Suprapubic skin (tissue), 4 donors: Measurements from ENCODE around the gene AKAP13. TPM values are rescaled to one million over a fixed set of nuclear protein-coding genes. Genes with fewer than 3 reads are reported as not detected.

Source experiments
- DNase-seq, 2 donors: peaks; one replicate each; pipeline ENCODE4 v3.0.0-alpha.2; 2019; ENCODE audit warnings: low spot score in 2 of 2
- H3K27ac ChIP-seq: fragments of 200-600 bp; sonication (generic); one replicate; pipeline ENCODE4 v1.5.1; 2019
- H3K27me3 ChIP-seq: fragments of 200-600 bp; sonication (generic); one replicate; pipeline ENCODE4 v1.5.1; 2019
- H3K36me3 ChIP-seq: fragments of 200-600 bp; sonication (generic); one replicate; pipeline ENCODE4 v1.5.1; 2019
- H3K4me1 ChIP-seq: fragments of 200-600 bp; sonication (generic); one replicate; pipeline ENCODE4 v1.5.1; 2019
- H3K4me3 ChIP-seq: fragments of 200-600 bp; sonication (generic); one replicate; pipeline ENCODE4 v1.5.1; 2019; ENCODE audit warnings: mild to moderate bottlenecking
- H3K9me3 ChIP-seq: fragments of 200-600 bp; sonication (generic); one replicate; pipeline ENCODE4 v1.5.1; 2019
- CTCF ChIP-seq, 2 donors: fragments of 200-600 bp in 1 of 2; fragments of 450-650 bp in 1 of 2; sonication (generic) in 1 of 2; IDR thresholded peaks; one replicate each; pipeline ENCODE4 v1.5.1; 2016 to 2019; ENCODE audit warnings: antibody characterized with exemption in 2 of 2, mild to moderate bottlenecking in 1 of 2, moderate library complexity in 1 of 2
- EP300 ChIP-seq: sonication (generic); formaldehyde crosslinking; IDR thresholded peaks from one replicate; pipeline ENCODE4 v1.6.1; 2017; ENCODE audit warnings: antibody characterized with exemption
- POLR2A ChIP-seq, 2 donors: fragments of 450-650 bp; IDR thresholded peaks; one replicate each; pipeline ENCODE4 v1.6.1; 2017; ENCODE audit warnings: antibody characterized with exemption in 2 of 2, mild to moderate bottlenecking in 2 of 2, moderate library complexity in 2 of 2
- POLR2AphosphoS5 ChIP-seq, 3 donors: sonication (generic); formaldehyde crosslinking; IDR thresholded peaks; one replicate each; pipeline ENCODE4 v1.6.1; 2017; ENCODE audit warnings: antibody characterized with exemption in 3 of 3
- WGBS: methylation state at CpG from one replicate; pipeline ENCODE4 v1.1.5; 2018; 5-methylcytosine and 5-hydroxymethylcytosine counted together
- total RNA-seq, 4 donors: library from RNA; depleted of rRNA; stranded (reverse); fragments of >200 nt; gene quantifications; one replicate each; pipeline ENCODE4 v1.1.0, GENCODE V29; 2016

The AKAP13 gene
- total RNA-seq, 4 donors from 2014 or later = 124 to 249 (median 163) TPM

GRCh38 chr15:85761635-85762034 is 381.2 kb downstream of the AKAP13 start:
- TF ChIP-seq POLR2AphosphoS5 (IDR thresholded peaks at IDR 0.05) = no peak
- no peak for TF ChIP-seq EP300
- TF ChIP-seq POLR2A (IDR thresholded peaks at IDR 0.05) = no peak
- TF ChIP-seq CTCF (IDR thresholded peaks at IDR 0.05) = no peak
- Histone ChIP-seq H3K9me3 (no peaks in the 10 kb centered on the region), H3K4me3 (no peak overlapping the region), H3K4me1 (peaks cover 34% of the 10 kb centered on the region), H3K27ac (no peak overlapping the region), H3K27me3 (no peaks in the 10 kb centered on the region), H3K36me3 (peaks cover 18% of the 10 kb centered on the region)
- no peak for DNase-seq
- WGBS = 80% methylated on average over 9 of the region's 9 CpGs

GRCh38 chr15:85762039-85762755 is 381.8 kb downstream of the AKAP13 start:
- H3K27me3 ChIP-seq = no peaks in the 10 kb centered on the region
- peaks cover 18% of the 10 kb centered on the region for H3K36me3 ChIP-seq
- H3K4me1 ChIP-seq = peaks cover 34% of the 10 kb centered on the region
- no peak overlapping the region for H3K4me3 ChIP-seq
- no peaks in the 10 kb centered on the region for H3K9me3 ChIP-seq
- no peak for TF ChIP-seq POLR2AphosphoS5 (IDR thresholded peaks at IDR 0.05)
- no peak for TF ChIP-seq EP300
- no peak for TF ChIP-seq CTCF (IDR thresholded peaks at IDR 0.05)
- TF ChIP-seq POLR2A (IDR thresholded peaks at IDR 0.05) = no peak
- H3K27ac ChIP-seq = no peak overlapping the region
- DNase-seq = no peak
- 78% methylated on average over 5 of the region's 15 CpGs for WGBS

GRCh38 chr15:85762756-85763127 is 382.3 kb downstream of the AKAP13 start:
- no peak for DNase-seq
- Histone ChIP-seq H3K36me3 (peaks cover 18% of the 10 kb centered on the region), H3K27ac (no peak overlapping the region), H3K9me3 (no peaks in the 10 kb centered on the region), H3K4me1 (peaks cover 32% of the 10 kb centered on the region), H3K27me3 (no peaks in the 10 kb centered on the region), H3K4me3 (no peak overlapping the region)
- 93% methylated on average over 8 of the region's 8 CpGs for WGBS
- TF ChIP-seq POLR2AphosphoS5 (IDR thresholded peaks at IDR 0.05) (no peak), EP300 (peak; percentile 38)

GRCh38 chr15:85763157-85763556 is 382.8 kb downstream of the AKAP13 start:
- WGBS = 93% methylated on average over 16 of the region's 16 CpGs
- DNase-seq = no peak
- TF ChIP-seq EP300 (no peak), POLR2A (IDR thresholded peaks at IDR 0.05) (no peak), POLR2AphosphoS5 (IDR thresholded peaks at IDR 0.05) (no peak), CTCF (IDR thresholded peaks at IDR 0.05) (no peak)
- Histone ChIP-seq H3K4me1 (peaks cover 29% of the 10 kb centered on the region), H3K27ac (no peak overlapping the region), H3K27me3 (no peaks in the 10 kb centered on the region), H3K9me3 (no peaks in the 10 kb centered on the region), H3K36me3 (peaks cover 22% of the 10 kb centered on the region), H3K4me3 (no peak overlapping the region)

- H3K9me3 ChIP-seq = no peaks in the 10 kb centered on the region
- no peak overlapping the region for H3K4me3 ChIP-seq
- no peaks in the 10 kb centered on the region for H3K27me3 ChIP-seq
- H3K36me3 ChIP-seq = peaks cover 22% of the 10 kb centered on the region
- no peak overlapping the region for H3K27ac ChIP-seq
- 92% methylated on average over 23 of the region's 28 CpGs for WGBS
- TF ChIP-seq POLR2AphosphoS5 (IDR thresholded peaks at IDR 0.05) (no peak), CTCF (IDR thresholded peaks at IDR 0.05) (no peak), POLR2A (IDR thresholded peaks at IDR 0.05) (no peak), EP300 (no peak)
- no peak for DNase-seq
- peaks cover 29% of the 10 kb centered on the region for H3K4me1 ChIP-seq
Measured at GRCh38 chr15:85763673-85764633, 383.6 kb downstream of the AKAP13 start.
